Eye (tissue), 1 donor: ENCODE measurements around the gene CTTNBP2NL.
"Not testable (repeated sequence)": the region's sequence is repeated elsewhere in the genome, so short reads cannot be mapped to it uniquely, and the experiment has no call there.

ENCODE experiments used
- DNase-seq: peaks from one replicate; pipeline ENCODE4 v3.0.0-alpha.2; 2015

The CTTNBP2NL gene

DNA sequence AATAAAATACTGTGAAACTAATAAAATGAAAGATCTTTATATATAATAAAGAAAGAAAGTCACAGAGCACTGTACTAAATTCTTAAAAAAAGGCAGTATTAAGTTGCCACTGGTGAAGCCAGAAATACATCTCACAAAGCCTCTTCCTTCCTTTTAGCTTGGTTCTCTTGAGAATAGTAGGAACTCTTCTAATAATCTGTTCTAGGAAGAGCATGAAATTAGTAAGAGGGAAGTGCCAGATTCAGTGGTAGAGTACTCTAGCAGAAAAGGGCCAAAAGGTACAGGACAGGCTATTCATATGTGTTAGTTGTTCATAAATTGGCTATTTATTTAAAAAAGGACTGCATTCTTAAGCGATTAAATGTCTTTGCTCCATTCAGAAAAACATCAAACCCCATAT lies 33.7 kb downstream of the CTTNBP2NL start:
- no peak for DNase-seq

DNA sequence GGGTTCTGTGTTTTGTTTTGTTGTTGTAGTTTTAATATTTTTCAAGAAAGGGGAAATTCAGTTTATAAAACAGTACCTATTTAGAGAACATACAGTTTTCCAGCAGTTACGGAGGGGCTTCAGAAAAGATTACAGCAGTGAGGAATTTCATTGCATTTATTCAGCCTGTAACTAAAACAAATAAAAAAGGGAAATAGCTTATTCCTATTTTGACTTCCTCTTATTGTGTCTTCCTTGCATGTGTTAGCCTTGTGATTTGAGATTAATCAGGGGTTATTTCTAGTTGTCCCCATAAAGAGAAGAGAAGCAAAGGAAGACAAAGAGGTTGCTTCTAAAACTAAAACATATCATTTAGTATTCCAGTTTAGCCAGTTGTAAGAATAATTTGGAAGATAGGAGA lies 35.0 kb downstream of the CTTNBP2NL start:
- no peak for DNase-seq

GRCh38 chr1:112435448-112435847 lies 39.4 kb downstream of the CTTNBP2NL start:
- DNase-seq: no peak

DNA sequence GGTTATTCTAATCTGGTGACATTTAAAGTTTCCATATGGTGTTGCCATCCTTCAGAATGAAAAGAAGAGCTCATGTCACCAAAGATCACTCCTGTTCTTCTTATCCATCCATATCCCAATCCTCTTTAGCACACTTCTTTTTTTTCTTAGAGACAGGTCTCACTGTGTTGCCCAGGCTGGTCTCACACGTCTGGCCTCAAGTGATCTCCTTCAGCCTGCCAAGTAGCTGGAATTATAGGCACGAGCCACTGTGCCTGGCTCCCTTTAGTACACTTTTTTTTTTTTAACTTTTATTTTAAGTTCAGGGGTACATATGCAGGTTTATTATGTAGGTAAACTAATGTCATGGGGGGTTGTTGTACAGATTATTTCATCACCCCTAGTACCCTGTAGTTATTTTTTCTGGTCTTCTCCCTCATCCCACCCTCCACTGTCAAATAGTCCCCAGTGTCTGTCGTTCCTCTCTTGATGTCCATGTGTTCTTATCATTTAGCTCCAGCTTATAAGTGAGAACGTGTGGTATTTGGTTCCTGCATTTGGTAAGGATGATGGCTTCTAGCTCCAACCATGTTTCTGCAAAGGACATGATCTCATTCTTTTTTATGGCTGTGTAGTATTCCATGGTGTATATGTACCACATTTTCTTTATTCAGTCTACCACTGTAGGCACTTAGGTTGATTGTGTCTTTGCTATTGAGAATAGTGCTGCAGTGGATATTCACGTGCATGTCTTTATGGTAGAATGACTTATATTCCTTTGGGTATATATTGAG lies 40.6 kb downstream of the CTTNBP2NL start:
- no peak for DNase-seq

GRCh38 chr1:112438156-112438555 lies 42.1 kb downstream of the CTTNBP2NL start:
- not testable (repeated sequence) for DNase-seq

DNA sequence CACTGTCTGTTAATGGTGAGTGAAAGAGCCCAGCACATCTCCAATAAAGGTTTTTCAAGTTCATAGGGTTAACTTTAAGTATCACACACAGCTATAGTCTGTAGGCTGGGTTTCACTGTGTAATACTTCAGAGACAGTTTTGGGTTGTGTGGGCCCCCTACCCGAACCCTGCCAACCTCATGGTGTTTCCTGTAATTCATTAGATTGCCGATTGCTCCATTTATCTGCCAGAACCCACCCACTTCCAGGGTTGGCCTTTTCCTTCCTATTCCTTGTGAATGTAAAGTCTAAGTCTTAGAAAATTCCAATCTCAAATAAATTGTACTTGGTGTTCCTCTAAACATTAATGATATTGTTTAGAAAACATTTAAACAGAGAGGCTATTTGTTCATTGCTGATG lies 43.6 kb downstream of the CTTNBP2NL start:
- no peak for DNase-seq

DNA sequence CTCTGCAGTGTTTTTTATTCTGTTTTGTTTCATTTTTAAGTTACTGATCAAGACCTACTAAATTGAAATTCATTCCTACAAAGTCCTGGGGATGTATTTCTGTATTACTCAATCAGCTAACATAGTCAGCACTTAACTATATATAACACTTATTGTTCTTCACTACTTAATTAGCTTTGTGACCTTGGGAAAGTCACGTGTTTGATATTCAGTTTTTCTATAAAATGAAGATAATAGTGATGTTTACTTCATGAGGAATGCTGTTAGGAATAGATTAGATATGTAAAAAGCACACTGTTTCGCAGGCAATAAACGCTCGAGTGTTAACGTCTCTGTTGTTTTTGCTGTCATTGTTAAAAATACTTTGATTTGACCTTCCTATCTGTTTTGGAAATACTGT lies 44.6 kb downstream of the CTTNBP2NL start:
- DNase-seq: no peak

DNA sequence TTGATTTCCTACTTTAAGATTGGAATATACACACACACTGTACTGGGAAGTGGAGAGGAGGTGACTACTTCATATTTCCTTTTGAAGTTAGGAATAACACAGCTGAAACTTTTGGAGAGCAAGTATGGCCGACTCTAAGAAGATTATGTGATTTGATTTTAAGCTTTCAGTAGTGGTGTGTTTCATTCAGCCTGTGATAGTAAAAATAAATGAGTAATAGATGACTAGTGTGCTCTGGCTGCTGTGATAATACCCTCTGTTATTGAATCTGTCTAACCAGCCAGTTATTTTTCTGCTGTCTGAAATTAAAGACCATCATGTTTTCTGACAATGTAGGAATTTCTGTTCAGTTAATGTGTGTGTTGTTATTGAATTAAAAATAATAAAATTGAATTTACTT lies 48.3 kb downstream of the CTTNBP2NL start:
- DNase-seq: no peak

- no peak for DNase-seq
Observed at GRCh38 chr1:112445596-112445995, 49.6 kb downstream of the CTTNBP2NL start.

GRCh38 chr1:112446411-112446810 lies 50.4 kb downstream of the CTTNBP2NL start:
- DNase-seq: no peak

DNA sequence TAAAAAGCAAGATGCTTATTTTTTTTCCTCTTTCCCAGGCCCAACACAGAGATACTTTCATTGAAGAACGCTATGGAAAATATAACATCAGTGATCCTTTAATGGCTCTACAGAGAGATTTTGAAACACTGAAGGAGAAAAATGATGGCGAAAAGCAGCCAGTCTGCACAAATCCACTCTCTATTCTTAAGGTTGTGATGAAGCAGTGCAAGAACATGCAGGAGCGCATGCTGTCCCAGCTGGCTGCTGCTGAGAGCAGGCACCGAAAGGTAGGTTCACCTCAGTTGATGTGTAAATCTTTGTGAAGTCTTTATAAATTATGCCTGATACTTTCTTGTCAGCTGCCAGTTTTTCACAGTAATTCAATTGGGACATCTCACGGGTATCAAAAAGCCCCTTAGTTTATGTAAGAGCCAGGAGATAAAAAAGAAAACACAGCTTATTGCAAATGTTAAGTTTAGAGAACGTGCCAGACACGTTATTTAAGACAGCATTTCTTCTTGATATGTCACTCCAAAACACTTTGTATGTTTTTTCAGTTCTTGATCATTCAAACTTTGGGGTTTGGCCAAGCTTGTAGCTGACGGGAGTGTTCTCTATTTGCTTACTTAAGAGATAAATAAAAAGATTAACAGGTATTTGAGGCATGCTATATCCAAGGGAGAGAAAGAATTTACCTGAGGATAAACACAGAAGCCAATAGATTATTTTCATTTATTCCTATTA lies 53.1 kb downstream of the CTTNBP2NL start:
- DNase-seq: no peak

DNA sequence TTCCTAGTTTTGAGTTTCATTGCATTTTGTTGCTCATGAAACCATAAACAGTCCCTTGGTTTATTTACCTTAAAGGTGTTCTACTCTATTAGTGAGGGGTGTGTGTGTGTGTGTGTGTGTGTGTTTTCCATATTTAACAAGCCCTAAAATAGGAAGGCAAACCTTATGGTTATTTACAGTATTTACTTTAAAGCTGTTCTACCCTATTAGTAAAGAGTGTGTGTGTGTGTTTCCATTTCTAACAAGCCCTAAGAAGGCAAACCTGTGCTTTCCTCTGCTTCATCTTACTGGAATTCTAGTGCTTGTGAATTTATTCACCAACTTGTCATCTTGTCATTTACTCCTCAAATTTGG lies 53.6 kb downstream of the CTTNBP2NL start:
- DNase-seq: no peak

GRCh38 chr1:112450773-112451172 lies 54.8 kb downstream of the CTTNBP2NL start:
- DNase-seq: no peak

GRCh38 chr1:112451301-112451700 lies 55.3 kb downstream of the CTTNBP2NL start:
- DNase-seq: not testable (repeated sequence)

GRCh38 chr1:112453876-112454275 lies 57.9 kb downstream of the CTTNBP2NL start:
- no peak for DNase-seq

GRCh38 chr1:112454316-112454715 lies 58.3 kb downstream of the CTTNBP2NL start:
- no peak for DNase-seq

GRCh38 chr1:112457241-112457640 lies 61.2 kb downstream of the CTTNBP2NL start:
- DNase-seq: no peak

- DNase-seq: no peak
Observed at GRCh38 chr1:112457955-112458354, 61.9 kb downstream of the CTTNBP2NL start.

DNA sequence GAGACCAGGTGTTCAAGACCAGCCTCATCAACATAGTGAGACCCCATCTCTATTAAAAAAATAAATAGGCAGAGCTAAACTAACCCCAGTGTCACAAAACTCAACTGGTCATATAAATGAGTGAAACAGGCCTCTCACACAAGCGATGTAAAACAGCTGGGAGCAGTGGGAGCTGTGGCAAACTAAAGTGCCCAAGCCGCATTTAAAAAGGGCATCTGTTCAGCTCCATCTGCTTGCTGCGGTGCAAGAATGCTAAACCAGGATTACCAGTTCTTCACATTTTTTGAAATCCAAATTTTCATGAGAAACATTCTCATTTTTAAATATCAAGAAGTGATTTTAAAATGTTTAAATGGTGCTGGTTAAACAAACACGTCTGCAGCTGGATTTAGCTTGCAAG lies 62.7 kb downstream of the CTTNBP2NL start:
- DNase-seq: no peak

DNA sequence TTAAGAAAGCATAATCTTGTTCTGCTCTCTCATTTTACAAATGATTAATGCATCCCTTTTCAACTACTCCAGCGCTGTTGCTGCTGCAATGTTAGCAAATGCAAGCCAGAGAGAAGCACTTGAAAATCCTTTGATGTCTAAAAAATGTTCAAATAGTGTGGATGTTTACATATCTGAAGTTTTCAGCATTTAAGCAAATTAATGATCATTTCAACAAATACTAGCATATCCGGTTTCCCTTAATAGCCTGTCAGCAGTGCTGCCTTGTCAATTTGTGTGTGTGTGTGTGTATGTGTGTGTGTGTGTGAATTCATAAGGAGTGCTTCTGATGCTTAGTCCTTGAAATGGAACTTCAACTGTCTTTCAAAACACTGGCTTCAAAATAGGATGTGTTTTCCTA lies 64.6 kb downstream of the CTTNBP2NL start:
- peak; percentile 5 for DNase-seq

- DNase-seq: peak; percentile 17
Observed at GRCh38 chr1:112461200-112461871, 65.3 kb downstream of the CTTNBP2NL start.

DNA sequence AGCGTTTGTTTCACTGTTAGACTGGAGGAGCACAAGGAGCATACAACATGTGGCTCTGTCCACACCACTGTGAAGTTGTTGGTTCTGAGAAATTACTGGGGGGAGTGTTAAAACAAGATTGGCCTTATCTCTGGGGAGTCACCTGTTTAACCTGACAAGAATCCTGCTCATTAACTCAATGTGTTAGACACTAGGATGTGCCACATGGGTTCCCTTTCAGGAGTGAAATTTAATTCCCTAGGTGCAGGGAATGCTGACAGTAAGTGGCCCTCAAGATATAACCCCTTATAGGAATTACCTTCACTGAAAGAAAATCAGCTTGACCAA lies 66.9 kb downstream of the CTTNBP2NL start:
- DNase-seq: no peak

DNA sequence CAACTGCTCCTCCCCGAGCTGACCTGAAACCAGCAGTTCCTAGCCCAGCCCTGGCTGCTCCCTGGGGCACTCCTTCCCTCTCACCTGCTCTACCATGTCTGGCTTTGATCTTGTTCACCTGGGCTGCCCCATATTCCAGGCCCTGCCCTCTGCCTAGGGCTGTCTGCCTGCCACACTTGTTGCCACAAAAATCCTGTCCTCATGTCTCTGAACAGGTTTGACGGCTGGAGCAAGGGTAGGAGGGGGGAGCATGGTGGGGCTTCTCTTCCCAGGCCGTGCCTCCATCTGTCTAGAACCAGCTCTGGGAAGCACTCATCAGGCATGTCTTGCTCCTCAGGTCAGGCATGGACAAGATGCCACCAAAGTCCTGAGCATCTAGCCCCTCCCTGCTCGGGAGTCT lies 68.5 kb downstream of the CTTNBP2NL start:
- peak; percentile 18 for DNase-seq

- no peak for DNase-seq
Observed at GRCh38 chr1:112465122-112465521, 69.1 kb downstream of the CTTNBP2NL start.
